Loucy (cell line): ENCODE data around the gene KCNK13.

Experiments used
- EZH2phosphoT487 ChIP-seq: fragments of 200-600 bp; IDR thresholded peaks from 2 replicates; pipeline ENCODE4 v1.6.1; 2018; ENCODE audit warnings: antibody characterized with exemption, mild to moderate bottlenecking, moderate library complexity, borderline replicate concordance
- TF ChIP-seq, protein P1 (sequence below): fragments of 200-600 bp; sonication (generic); conservative IDR thresholded peaks from 2 replicates; pipeline ENCODE4 v1.5.1; 2014; ENCODE audit warnings: mild to moderate bottlenecking, antibody characterized with exemption, low read length

DNA sequence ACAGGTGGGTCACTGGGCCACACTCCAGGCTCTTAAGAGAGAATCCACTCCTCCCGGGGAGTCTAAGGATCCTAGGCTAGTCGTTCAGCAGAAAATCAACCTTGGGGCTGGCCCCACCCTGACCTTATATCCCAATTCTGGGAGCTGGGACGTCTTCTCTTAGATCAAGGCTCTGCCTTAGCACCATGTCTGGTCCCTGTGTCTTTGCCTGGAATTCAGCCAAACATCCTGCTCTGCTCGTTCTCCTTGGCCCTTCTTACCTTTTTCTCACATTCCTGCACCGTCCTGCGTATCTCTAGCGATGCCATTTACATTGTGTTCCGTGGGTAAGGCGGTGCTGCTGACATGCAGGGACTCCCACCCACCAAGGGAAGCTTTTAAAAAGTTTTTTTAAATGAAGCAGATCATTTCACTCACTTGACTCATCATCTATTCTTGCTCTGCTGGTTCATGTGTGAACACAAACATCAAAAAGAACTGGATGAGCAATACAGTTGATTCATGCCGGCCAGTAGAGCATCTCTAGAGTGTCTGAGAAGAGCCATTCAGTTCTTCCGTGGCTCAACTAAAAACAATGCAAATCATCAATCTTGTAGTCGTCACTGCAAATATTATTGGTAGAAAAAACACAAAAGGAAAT is 50.2 kb downstream of the KCNK13 start:
- TF ChIP-seq, protein P1, sequence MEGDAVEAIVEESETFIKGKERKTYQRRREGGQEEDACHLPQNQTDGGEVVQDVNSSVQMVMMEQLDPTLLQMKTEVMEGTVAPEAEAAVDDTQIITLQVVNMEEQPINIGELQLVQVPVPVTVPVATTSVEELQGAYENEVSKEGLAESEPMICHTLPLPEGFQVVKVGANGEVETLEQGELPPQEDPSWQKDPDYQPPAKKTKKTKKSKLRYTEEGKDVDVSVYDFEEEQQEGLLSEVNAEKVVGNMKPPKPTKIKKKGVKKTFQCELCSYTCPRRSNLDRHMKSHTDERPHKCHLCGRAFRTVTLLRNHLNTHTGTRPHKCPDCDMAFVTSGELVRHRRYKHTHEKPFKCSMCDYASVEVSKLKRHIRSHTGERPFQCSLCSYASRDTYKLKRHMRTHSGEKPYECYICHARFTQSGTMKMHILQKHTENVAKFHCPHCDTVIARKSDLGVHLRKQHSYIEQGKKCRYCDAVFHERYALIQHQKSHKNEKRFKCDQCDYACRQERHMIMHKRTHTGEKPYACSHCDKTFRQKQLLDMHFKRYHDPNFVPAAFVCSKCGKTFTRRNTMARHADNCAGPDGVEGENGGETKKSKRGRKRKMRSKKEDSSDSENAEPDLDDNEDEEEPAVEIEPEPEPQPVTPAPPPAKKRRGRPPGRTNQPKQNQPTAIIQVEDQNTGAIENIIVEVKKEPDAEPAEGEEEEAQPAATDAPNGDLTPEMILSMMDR = no peak
- no peak for TF ChIP-seq EZH2phosphoT487
